Right kidney (tissue), 1 donor: Measurements from ENCODE around the gene TNIK.

Experiments used
- DNase-seq: peaks from one replicate; pipeline ENCODE4 v3.0.0-alpha.2; 2016

TNIK gene

GRCh38 chr3:171222995-171223394, 237.2 kb downstream of the TNIK start:
- no peak for DNase-seq

- no peak for DNase-seq
Measured at GRCh38 chr3:171221597-171221996, 238.6 kb downstream of the TNIK start.

DNA sequence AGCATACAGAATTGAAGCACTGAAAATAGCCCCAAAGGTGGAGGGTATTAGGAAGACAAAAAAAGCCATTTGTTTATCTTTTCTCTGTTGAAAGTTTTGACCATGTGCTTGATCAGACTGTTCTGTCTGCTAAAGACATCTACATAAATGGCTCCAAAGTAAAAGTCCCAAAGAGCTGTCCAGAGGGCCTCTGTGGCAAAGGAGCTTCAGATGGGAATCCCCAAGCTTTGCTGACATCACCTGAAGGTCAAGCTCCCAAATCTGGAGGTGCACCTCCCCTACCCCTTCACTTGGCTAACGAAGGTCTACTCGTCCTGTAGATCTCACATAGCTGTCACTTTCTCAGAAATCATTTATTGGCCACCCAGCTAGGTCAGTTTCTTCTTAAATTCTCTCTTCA, 239.1 kb downstream of the TNIK start:
- DNase-seq, result no peak

- no peak for DNase-seq
Measured at GRCh38 chr3:171219258-171219657, 240.9 kb downstream of the TNIK start.

- no peak for DNase-seq
Measured at GRCh38 chr3:171218069-171218468, 242.1 kb downstream of the TNIK start.

DNA sequence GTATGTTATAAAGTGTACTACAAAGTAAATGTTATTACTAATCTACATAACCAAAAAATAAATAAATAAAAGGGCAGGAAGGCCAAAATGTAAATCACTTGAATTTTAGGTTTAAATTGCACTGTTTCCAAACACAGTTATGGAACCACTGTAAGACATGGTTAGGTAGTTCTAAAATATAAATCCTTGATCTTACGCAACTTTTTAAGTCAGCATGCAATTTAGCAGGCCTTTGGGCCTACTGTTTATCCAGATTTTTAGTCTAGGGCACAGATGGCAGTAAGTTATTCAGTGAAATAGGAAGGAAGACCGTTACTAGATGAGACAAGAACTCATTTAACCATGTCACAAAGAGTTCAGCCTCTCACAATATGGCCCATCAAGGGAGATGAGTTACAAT, 246.3 kb downstream of the TNIK start:
- no peak for DNase-seq

DNA sequence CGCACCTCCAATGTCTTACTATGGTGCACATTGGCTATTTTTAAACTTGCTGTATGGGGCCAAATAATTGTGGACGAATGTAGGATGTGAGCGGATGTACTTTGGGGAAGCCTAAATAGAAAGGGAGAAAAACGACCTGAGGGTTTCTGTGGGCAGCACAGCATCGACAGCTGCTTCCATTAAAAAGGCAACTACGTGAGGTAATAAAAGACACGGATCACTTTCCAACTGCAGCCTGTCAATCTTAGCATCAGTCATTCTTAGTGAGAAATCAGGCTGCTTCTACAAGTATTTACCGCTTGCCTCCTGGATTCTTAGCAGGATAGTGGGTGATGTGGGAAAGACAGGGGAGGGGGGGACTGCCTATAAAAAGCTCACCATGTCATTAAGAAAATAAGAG, 247.0 kb downstream of the TNIK start:
- DNase-seq, result no peak

- DNase-seq, result no peak
Measured at GRCh38 chr3:171212648-171213047, 247.6 kb downstream of the TNIK start.

DNA sequence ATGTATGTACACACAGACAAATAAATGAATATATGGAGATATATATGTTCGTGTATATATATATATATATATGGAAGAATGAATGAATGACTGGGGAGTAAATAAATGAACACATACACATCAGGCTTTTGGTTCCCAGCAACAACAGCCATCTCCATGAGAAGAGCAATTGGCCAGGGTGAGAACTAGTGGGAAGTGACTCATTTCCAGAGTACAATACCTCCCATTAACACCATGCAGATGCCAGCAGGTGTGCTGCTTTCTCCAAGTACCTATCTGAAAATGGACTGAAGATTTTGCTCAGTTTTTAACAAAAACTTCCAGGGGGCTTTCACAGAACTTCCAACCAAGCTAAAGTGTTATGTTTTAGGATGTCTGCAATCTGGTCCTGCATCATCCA, 253.9 kb downstream of the TNIK start:
- no peak for DNase-seq

DNA sequence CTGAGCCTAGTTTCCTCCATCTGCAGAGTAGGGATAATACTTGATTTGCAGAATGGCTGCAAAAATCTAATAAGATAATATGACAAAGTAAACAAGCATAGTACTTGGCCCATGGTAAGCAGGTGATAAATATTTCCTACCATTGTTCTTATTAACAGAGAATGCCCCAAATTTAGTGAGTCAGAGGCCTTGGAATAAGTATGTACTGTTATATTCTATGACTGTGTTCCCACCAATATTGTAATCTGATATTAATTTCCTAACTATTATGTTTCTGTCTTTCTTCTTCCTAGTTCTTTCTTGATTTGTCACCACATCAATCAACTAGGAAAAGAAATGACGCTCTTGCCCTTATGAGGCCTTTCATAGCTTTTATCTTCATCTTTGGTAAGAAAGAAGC, 255.3 kb downstream of the TNIK start:
- no peak for DNase-seq

- no peak for DNase-seq
Measured at GRCh38 chr3:171201825-171202224, 258.4 kb downstream of the TNIK start.

DNA sequence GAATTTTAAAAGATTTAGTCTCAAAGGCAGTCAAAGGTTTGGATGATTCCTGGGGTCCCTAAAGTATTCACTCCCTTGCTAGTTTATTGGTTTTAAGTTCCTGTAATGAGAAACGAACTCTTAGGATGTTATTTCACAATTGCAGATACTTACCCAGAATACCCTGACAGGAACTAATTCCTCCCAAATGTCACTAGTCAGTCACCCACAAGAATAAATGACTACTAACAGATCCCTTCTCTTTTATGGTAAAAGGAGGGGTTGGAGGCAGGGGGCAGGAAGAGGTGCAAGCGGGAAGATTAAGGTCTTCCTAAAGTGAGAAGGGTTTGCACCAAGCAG, 259.5 kb downstream of the TNIK start:
- no peak for DNase-seq

DNA sequence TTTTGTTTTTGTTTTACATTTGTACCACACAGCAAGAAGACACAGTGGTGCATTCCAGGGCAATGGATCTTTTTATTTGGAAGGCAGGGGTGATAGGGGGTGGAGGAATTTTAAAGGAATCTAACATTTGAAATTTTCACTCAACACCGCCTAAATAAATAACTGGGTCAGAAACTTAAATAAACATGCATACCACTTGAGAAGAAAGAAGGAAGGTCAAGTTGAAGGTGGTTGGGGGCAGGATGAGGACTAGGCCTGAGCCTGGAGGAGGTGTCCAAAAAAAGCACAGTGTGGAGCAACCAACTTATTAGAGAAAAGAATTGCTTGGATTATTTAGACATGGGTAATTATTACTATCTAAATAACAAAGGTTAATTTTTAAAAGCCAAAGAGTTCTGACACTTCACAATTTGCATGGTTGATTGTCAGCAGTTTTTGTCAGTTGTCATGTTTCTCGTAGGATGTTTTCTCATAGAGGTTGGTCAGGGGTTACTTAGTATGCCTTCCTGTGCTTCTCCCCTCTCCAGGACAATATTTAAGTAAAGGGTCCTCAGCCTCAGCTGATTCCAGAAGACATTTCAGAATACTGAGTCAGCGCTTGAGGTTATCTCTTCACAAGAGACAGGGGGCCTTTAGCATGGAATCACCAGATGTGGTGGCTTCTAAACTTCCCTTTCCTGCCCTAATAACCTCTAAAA, 260.0 kb downstream of the TNIK start:
- DNase-seq, result no peak

GRCh38 chr3:171199473-171199829, 260.8 kb downstream of the TNIK start:
- no peak for DNase-seq

DNA sequence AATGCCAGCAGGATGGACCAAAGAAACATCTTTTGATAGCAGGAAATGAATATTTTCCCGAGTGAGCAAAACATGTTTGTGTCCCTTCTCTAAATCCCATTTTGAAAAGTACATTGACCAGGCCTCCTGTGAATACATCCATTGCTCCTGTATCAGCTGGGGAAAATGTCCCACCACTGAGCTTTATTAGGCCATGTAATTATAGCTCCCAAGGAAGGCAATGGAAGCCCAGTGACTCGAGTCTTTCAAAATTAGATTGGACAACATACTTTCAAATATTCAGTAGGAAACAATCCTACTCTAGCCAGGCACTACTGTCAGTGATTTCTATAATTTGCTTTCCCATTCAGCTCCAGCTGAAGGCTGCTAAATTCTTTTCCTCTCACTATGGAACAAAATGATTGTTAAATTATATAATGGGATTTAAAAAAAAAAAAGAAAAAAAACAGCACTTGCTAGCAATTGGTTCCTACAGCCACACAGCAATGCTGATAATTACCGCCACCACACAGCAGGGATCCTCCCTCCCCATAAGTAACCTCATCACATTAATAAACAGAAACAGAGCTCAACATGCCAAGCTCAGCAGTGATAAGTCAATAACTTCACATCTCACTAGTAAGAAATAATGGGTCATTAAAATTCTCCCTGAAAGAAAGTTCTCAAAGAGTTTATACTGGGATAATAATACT, 261.3 kb downstream of the TNIK start:
- no peak for DNase-seq

- no peak for DNase-seq
Measured at GRCh38 chr3:171195686-171196085, 264.5 kb downstream of the TNIK start.

- no peak for DNase-seq
Measured at GRCh38 chr3:171194965-171195364, 265.2 kb downstream of the TNIK start.

DNA sequence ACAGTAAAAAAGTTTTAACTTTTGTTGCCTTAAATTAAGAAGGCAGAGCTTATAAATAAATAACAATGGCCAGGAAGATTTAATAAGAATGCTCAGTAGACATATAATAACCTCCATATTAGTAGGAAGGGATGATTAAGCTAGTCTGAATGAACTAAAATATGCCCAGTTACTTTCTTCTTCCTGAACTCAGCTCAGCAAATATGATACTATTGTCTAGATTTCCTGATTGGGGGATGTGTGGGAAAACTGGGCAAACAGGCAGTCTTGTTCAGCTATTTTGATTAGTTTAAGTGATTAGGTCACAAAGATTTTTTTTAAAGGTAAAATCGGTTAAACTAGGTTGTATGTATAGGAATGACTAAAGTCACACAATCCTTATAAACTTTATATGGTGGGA, 266.5 kb downstream of the TNIK start:
- no peak for DNase-seq

GRCh38 chr3:171192176-171192854, 267.9 kb downstream of the TNIK start:
- no peak for DNase-seq

DNA sequence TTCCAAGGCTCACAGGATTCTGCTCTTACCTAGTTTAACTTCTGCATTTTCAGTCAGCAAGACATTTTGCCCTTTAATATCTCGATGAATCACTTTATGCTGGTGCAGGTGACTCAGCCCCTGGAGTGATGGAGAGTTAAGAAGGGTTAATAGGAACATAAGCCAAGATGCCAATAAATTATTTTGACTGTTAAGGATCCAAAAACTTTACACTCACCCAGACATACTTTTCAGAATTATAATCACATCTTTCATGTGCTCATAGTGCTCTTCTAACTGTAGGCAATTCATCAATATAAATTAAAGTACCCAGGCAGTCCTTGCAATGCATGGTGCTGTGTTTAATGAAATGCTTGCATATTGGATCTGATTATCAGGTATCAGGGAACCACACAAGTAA, 269.5 kb downstream of the TNIK start:
- no peak for DNase-seq

DNA sequence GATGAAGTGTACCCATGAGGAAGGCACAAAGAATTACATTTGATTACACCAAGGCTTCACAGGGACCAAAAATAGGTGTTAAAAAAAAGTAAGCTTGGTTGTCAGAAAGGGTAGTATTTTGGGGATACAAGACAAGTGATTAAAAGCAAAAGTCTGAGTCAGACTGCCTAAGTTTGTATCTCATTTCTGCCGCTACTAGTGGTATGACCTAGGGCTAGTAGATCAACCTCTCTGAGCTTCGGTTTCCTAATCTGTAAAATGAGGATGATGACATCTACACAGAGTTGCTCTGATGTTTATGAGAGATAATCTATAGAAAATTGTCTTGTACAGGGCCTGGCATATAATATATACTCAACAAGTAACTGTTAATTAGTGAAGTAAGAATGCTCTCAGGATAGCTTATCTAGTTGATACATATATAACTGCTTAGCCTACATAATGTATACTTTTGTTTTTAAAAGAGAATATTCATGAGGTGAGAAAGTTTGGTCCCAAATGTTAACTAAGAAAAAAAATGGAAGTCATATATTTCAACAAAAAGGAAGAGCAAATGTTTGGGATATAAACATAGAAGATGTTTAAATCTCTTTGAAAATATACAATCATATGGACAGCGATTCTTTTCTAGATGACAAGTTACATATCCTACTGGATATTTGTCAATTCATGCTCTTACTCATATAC, 270.7 kb downstream of the TNIK start:
- DNase-seq, result no peak

DNA sequence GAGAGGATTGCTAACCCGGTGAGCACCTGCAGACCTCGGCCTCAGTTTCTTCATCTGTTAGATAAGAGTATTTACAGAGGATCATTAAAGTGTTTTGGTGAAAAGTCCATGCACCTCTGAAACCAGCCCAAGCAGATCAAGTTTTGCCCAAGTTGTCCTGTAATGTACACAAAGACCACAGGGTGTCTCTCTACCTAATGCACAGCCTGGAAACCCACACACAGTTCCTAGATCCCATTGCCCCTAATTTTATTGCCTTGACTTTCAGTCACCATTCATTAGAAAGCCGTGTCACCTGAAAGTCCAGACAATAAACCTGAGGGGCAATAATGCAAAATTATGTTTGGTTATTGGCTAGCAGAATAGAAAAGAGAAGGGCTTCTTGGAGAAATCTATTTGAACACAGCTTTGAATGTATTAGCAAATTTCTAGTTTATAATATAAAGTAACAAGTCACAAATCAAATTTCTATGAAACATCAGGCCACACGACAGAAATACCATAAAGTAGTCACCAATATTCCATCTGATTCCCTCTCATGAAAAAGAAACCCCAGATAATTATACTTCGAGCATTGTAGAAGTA, 272.4 kb downstream of the TNIK start:
- DNase-seq, result peak; percentile 18
